WTC11 (cell line): Measurements from ENCODE around the gene FSTL4. TPM values are rescaled to one million over a fixed set of nuclear protein-coding genes. Genes with fewer than 3 reads are reported as not detected.

Source experiments
- ATAC-seq: fragments of 200-7000 bp; cut with Tn5 transposase; 2 replicates; pipeline ENCODE4 v1.10.0; 2021; ENCODE audit warnings: mild to moderate bottlenecking, moderate library complexity
- CTCF ChIA-PET: fragments of 300-600 bp; sonication (Branson Sonifier 250); formaldehyde crosslinking; loops from one replicate; lab custom pipeline; 2021; ENCODE audit warnings: antibody characterized with exemption; lab: Charles Lee
- POLR2A ChIA-PET: fragments of 350-600 bp; sonication (Branson Sonifier 250); formaldehyde crosslinking; loops from one replicate; lab custom pipeline; 2021; ENCODE audit warnings: antibody characterized with exemption; lab: Charles Lee
- DNase-seq: peaks from one replicate; pipeline ENCODE4 v3.0.0; 2021; ENCODE audit warnings: low spot score
- H3K27ac Mint-ChIP-seq: 2 replicates; pipeline ENCODE4 v1.8.0; 2021; ENCODE audit warnings: mixed read lengths
- H3K27me3 Mint-ChIP-seq: 2 replicates; pipeline ENCODE4 v1.8.0; 2021; ENCODE audit warnings: low read depth, mild to moderate bottlenecking, moderate library complexity, mixed read lengths
- H3K36me3 Mint-ChIP-seq: 2 replicates; pipeline ENCODE4 v1.8.0; 2021; ENCODE audit warnings: mixed read lengths
- H3K4me1 Mint-ChIP-seq: 2 replicates; pipeline ENCODE4 v1.8.0; 2022; ENCODE audit warnings: mixed read lengths
- H3K4me3 Mint-ChIP-seq: 2 replicates; pipeline ENCODE4 v1.8.0; 2021; ENCODE audit warnings: mild to moderate bottlenecking, moderate library complexity, mixed read lengths
- H3K9me3 Mint-ChIP-seq: 2 replicates; pipeline ENCODE4 v1.8.0; 2021; ENCODE audit warnings: mixed read lengths
- ATF1 ChIP-seq: sonication (generic); formaldehyde crosslinking; IDR thresholded peaks from 2 replicates; pipeline ENCODE4 v1.8.1; 2023; ENCODE audit warnings: mild to moderate bottlenecking, moderate library complexity, missing genetic modification reagents
- IRF2 ChIP-seq: sonication (generic); formaldehyde crosslinking; IDR thresholded peaks from 2 replicates; pipeline ENCODE4 v1.8.0; 2022; ENCODE audit warnings: low read depth, missing genetic modification reagents, borderline replicate concordance
- MXD4 ChIP-seq: fragments of 250-450 bp; sonication (Bioruptor Pico); IDR thresholded peaks from 2 replicates; pipeline ENCODE4 v1.8.0; 2021; ENCODE audit warnings: mild to moderate bottlenecking, moderate library complexity, borderline replicate concordance
- NFATC4 ChIP-seq: fragments of 250-450 bp; sonication (Bioruptor Pico); IDR thresholded peaks from 2 replicates; pipeline ENCODE4 v1.9.0; 2021; ENCODE audit warnings: mild to moderate bottlenecking
- NR1H2 ChIP-seq: sonication (generic); formaldehyde crosslinking; IDR thresholded peaks from 2 replicates; pipeline ENCODE4 v1.9.0; 2021; ENCODE audit warnings: mild to moderate bottlenecking, moderate library complexity, missing genetic modification reagents
- PRRX2 ChIP-seq: fragments of 250-450 bp; sonication (Bioruptor Pico); IDR thresholded peaks from 2 replicates; pipeline ENCODE4 v1.8.0; 2021; ENCODE audit warnings: mild to moderate bottlenecking
- RORB ChIP-seq: fragments of 250-450 bp; sonication (Bioruptor Pico); IDR thresholded peaks from 2 replicates; pipeline ENCODE4 v1.9.0; 2021; ENCODE audit warnings: mild to moderate bottlenecking
- SP1 ChIP-seq: sonication (generic); formaldehyde crosslinking; conservative IDR thresholded peaks from 2 replicates; pipeline ENCODE4 v1.8.1; 2022; ENCODE audit warnings: missing genetic modification reagents
- TCF7 ChIP-seq: sonication (generic); formaldehyde crosslinking; IDR thresholded peaks from 2 replicates; pipeline ENCODE4 v1.8.0; 2022; ENCODE audit warnings: mild to moderate bottlenecking, low read depth, missing genetic modification reagents, moderate library complexity
- TEAD4 ChIP-seq: sonication (generic); formaldehyde crosslinking; IDR thresholded peaks from 2 replicates; pipeline ENCODE4 v1.8.0; 2022; ENCODE audit warnings: mild to moderate bottlenecking, missing genetic modification reagents
- ZNF263 ChIP-seq: sonication (generic); formaldehyde crosslinking; IDR thresholded peaks from 2 replicates; pipeline ENCODE4 v1.8.1; 2022; ENCODE audit warnings: low read depth, mild to moderate bottlenecking, moderate library complexity, missing genetic modification reagents
- ZNF671 ChIP-seq: fragments of 250-450 bp; sonication (Bioruptor Pico); IDR thresholded peaks from 2 replicates; pipeline ENCODE4 v1.8.0; 2021; ENCODE audit warnings: mild to moderate bottlenecking
- total RNA-seq: library from RNA; stranded (reverse); gene quantifications from 3 replicates; pipeline ENCODE4 v1.2.3, GENCODE V29; 2021
- TF ChIP-seq, protein P1 (sequence below): sonication (generic); formaldehyde crosslinking; IDR thresholded peaks from 2 replicates; pipeline ENCODE4 v1.8.1; 2022; ENCODE audit warnings: mild to moderate bottlenecking, missing genetic modification reagents, moderate library complexity, borderline replicate concordance
- TF ChIP-seq, protein P2 (sequence below): sonication (generic); formaldehyde crosslinking; IDR thresholded peaks from 2 replicates; pipeline ENCODE4 v1.8.1; 2022; ENCODE audit warnings: low read depth, mild to moderate bottlenecking, moderate library complexity, missing genetic modification reagents, borderline replicate concordance
- TF ChIP-seq, protein P3 (sequence below): sonication (generic); formaldehyde crosslinking; IDR thresholded peaks from 2 replicates; pipeline ENCODE4 v1.8.0; 2022; ENCODE audit warnings: mild to moderate bottlenecking, missing genetic modification reagents
- TF ChIP-seq, protein P4 (sequence below): sonication (generic); formaldehyde crosslinking; IDR thresholded peaks from 2 replicates; pipeline ENCODE4 v1.8.0; 2023; ENCODE audit warnings: missing genetic modification reagents
- TF ChIP-seq, protein P5 (sequence below): fragments of 250-450 bp; sonication (Bioruptor Pico); IDR thresholded peaks from 2 replicates; pipeline ENCODE4 v1.9.0; 2021; ENCODE audit warnings: mild to moderate bottlenecking, borderline replicate concordance
- TF ChIP-seq, protein P6 (sequence below): fragments of 250-450 bp; sonication (Bioruptor Pico); IDR thresholded peaks from 2 replicates; pipeline ENCODE4 v2.1.2; 2022; ENCODE audit warnings: mild to moderate bottlenecking, moderate library complexity
- TF ChIP-seq, protein P7 (sequence below): fragments of 250-450 bp; sonication (Bioruptor Pico); IDR thresholded peaks from 2 replicates; pipeline ENCODE4 v1.9.0; 2021; ENCODE audit warnings: mild to moderate bottlenecking
- TF ChIP-seq, protein P8 (sequence below): sonication (generic); formaldehyde crosslinking; IDR thresholded peaks from 2 replicates; pipeline ENCODE4 v1.8.1; 2023; ENCODE audit warnings: mild to moderate bottlenecking, moderate library complexity, missing genetic modification reagents

The FSTL4 gene
- total RNA-seq, 1 experiment from 2014 or later: 6.1 TPM

DNA sequence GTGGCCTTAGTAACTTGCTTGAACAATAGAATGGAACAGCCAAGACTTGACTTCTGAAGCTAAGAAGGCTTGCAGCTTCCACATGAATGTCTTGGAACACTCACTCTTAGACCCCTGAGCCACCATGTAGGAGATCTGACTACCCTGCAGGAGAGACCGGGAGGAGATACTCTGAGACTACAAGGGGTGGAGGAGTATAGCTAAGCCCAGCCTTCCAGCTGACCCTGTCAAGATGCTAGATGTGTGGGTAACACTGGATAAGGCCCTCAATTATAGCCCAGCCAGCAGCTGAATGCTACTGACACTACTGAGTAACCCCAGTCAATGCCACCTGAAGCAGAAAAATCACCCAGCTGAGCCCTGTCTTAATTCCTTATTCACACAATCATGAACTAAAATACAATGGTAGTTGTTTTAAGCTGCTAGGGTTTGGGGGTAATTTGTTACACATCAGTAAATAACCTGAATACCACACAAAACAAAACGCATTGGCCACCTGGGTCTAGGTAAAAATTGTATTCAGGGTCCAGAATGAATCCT, 180.9 kb downstream of the FSTL4 start (continued):
- TF ChIP-seq MXD4 (CRISPR knock-in tag) (no peak), ATF1 (CRISPR knock-in tag) (no peak)

DNA sequence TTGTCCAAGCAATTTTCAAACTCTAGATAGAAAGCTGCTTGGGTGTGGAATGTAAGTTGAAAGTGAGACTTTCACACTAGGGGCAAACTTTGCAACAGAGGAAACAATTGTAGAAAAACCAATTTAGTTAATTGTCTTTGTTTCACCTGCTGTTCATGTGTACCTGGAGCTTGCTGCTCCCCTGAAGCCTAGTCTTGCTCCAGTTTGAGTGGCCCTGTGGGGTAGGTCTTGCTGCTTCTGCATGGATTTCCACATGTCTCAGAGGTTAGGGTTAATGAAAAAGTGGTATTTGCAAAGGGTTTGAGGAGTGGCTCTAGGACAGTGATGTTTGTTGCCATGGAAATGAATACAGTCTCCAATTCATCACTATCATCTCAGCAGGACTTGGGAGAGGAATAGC, 182.2 kb downstream of the FSTL4 start:
- no peak for TF ChIP-seq TEAD4
- TF ChIP-seq, protein P1, sequence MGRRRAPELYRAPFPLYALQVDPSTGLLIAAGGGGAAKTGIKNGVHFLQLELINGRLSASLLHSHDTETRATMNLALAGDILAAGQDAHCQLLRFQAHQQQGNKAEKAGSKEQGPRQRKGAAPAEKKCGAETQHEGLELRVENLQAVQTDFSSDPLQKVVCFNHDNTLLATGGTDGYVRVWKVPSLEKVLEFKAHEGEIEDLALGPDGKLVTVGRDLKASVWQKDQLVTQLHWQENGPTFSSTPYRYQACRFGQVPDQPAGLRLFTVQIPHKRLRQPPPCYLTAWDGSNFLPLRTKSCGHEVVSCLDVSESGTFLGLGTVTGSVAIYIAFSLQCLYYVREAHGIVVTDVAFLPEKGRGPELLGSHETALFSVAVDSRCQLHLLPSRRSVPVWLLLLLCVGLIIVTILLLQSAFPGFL (CRISPR knock-in tag): no peak
- TF ChIP-seq ZNF671 (CRISPR knock-in tag): no peak
- no peak for TF ChIP-seq PRRX2 (CRISPR knock-in tag)
- TF ChIP-seq NFATC4 (CRISPR knock-in tag): no peak
- TF ChIP-seq, protein P2, sequence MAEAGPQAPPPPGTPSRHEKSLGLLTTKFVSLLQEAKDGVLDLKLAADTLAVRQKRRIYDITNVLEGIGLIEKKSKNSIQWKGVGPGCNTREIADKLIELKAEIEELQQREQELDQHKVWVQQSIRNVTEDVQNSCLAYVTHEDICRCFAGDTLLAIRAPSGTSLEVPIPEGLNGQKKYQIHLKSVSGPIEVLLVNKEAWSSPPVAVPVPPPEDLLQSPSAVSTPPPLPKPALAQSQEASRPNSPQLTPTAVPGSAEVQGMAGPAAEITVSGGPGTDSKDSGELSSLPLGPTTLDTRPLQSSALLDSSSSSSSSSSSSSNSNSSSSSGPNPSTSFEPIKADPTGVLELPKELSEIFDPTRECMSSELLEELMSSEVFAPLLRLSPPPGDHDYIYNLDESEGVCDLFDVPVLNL (CRISPR knock-in tag): no peak
- TF ChIP-seq, protein P3, sequence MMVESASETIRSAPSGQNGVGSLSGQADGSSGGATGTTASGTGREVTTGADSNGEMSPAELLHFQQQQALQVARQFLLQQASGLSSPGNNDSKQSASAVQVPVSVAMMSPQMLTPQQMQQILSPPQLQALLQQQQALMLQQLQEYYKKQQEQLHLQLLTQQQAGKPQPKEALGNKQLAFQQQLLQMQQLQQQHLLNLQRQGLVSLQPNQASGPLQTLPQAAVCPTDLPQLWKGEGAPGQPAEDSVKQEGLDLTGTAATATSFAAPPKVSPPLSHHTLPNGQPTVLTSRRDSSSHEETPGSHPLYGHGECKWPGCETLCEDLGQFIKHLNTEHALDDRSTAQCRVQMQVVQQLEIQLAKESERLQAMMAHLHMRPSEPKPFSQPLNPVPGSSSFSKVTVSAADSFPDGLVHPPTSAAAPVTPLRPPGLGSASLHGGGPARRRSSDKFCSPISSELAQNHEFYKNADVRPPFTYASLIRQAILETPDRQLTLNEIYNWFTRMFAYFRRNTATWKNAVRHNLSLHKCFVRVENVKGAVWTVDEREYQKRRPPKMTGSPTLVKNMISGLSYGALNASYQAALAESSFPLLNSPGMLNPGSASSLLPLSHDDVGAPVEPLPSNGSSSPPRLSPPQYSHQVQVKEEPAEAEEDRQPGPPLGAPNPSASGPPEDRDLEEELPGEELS (CRISPR knock-in tag): no peak
- TF ChIP-seq RORB (CRISPR knock-in tag): no peak
- no peak for TF ChIP-seq SP1 (CRISPR knock-in tag)
- TF ChIP-seq, protein P4, sequence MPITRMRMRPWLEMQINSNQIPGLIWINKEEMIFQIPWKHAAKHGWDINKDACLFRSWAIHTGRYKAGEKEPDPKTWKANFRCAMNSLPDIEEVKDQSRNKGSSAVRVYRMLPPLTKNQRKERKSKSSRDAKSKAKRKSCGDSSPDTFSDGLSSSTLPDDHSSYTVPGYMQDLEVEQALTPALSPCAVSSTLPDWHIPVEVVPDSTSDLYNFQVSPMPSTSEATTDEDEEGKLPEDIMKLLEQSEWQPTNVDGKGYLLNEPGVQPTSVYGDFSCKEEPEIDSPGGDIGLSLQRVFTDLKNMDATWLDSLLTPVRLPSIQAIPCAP: no peak
- no peak for TF ChIP-seq IRF2 (CRISPR knock-in tag)
- TF ChIP-seq, protein P5, sequence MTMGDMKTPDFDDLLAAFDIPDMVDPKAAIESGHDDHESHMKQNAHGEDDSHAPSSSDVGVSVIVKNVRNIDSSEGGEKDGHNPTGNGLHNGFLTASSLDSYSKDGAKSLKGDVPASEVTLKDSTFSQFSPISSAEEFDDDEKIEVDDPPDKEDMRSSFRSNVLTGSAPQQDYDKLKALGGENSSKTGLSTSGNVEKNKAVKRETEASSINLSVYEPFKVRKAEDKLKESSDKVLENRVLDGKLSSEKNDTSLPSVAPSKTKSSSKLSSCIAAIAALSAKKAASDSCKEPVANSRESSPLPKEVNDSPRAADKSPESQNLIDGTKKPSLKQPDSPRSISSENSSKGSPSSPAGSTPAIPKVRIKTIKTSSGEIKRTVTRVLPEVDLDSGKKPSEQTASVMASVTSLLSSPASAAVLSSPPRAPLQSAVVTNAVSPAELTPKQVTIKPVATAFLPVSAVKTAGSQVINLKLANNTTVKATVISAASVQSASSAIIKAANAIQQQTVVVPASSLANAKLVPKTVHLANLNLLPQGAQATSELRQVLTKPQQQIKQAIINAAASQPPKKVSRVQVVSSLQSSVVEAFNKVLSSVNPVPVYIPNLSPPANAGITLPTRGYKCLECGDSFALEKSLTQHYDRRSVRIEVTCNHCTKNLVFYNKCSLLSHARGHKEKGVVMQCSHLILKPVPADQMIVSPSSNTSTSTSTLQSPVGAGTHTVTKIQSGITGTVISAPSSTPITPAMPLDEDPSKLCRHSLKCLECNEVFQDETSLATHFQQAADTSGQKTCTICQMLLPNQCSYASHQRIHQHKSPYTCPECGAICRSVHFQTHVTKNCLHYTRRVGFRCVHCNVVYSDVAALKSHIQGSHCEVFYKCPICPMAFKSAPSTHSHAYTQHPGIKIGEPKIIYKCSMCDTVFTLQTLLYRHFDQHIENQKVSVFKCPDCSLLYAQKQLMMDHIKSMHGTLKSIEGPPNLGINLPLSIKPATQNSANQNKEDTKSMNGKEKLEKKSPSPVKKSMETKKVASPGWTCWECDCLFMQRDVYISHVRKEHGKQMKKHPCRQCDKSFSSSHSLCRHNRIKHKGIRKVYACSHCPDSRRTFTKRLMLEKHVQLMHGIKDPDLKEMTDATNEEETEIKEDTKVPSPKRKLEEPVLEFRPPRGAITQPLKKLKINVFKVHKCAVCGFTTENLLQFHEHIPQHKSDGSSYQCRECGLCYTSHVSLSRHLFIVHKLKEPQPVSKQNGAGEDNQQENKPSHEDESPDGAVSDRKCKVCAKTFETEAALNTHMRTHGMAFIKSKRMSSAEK (CRISPR knock-in tag): no peak
- no peak for TF ChIP-seq NR1H2 (CRISPR knock-in tag)
- TF ChIP-seq, protein P6, sequence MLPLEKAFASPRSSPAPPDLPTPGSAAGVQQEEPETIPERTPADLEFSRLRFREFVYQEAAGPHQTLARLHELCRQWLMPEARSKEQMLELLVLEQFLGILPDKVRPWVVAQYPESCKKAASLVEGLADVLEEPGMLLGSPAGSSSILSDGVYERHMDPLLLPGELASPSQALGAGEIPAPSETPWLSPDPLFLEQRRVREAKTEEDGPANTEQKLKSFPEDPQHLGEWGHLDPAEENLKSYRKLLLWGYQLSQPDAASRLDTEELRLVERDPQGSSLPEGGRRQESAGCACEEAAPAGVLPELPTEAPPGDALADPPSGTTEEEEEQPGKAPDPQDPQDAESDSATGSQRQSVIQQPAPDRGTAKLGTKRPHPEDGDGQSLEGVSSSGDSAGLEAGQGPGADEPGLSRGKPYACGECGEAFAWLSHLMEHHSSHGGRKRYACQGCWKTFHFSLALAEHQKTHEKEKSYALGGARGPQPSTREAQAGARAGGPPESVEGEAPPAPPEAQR (CRISPR knock-in tag): no peak
- TF ChIP-seq ZNF263 (CRISPR knock-in tag): no peak
- TF ChIP-seq, protein P7, sequence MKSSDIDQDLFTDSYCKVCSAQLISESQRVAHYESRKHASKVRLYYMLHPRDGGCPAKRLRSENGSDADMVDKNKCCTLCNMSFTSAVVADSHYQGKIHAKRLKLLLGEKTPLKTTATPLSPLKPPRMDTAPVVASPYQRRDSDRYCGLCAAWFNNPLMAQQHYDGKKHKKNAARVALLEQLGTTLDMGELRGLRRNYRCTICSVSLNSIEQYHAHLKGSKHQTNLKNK (CRISPR knock-in tag): no peak
- TF ChIP-seq, protein P8, sequence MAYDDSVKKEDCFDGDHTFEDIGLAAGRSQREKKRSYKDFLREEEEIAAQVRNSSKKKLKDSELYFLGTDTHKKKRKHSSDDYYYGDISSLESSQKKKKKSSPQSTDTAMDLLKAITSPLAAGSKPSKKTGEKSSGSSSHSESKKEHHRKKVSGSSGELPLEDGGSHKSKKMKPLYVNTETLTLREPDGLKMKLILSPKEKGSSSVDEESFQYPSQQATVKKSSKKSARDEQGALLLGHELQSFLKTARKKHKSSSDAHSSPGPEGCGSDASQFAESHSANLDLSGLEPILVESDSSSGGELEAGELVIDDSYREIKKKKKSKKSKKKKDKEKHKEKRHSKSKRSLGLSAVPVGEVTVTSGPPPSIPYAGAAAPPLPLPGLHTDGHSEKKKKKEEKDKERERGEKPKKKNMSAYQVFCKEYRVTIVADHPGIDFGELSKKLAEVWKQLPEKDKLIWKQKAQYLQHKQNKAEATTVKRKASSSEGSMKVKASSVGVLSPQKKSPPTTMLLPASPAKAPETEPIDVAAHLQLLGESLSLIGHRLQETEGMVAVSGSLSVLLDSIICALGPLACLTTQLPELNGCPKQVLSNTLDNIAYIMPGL (CRISPR knock-in tag): no peak
- no peak for TF ChIP-seq ATF1 (CRISPR knock-in tag)
- no peak for TF ChIP-seq TCF7 (CRISPR knock-in tag)
- Mint-ChIP-seq H3K4me1 (peaks cover 31% of the 10 kb centered on the region), H3K36me3 (no peaks in the 10 kb centered on the region), H3K9me3 (no peaks in the 10 kb centered on the region), H3K27ac (no peak overlapping the region), H3K4me3 (no peak overlapping the region), H3K27me3 (peaks cover 5% of the 10 kb centered on the region; the same call in 1 of the 2 replicates)
- ATAC-seq (no peak), DNase-seq (no peak)
- ChIA-PET CTCF (no interaction called here), POLR2A (no interaction called here)
